ENCODE measurements around the gene MZF1.

MZF1 gene

GRCh38 chr19:58538257-58539168 is 34.6 kb downstream of the MZF1 start:
- peak; percentile 71 for DNase-seq

GRCh38 chr19:58536852-58537798 is 36.0 kb downstream of the MZF1 start:
- no peak for DNase-seq

DNA sequence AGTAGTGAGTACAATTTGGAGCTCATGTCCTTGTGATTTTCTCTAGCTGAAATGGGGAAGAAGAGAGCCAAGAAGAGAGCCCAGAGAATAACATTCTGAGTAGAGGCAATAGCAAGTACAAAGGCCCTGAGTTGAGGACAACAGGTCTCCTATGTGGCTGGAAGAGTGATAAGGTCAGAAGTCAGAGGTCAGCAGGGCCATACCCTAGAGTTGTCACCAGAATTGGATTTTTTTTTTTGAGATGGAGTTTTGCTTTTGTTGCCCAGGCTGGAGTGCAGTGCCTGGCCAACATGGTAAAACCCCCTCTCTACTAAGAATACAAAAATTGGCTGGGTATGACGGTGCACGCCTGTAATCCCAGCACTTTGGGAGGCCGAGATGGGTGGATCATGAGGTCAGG is 37.3 kb downstream of the MZF1 start:
- no peak for DNase-seq

DNA sequence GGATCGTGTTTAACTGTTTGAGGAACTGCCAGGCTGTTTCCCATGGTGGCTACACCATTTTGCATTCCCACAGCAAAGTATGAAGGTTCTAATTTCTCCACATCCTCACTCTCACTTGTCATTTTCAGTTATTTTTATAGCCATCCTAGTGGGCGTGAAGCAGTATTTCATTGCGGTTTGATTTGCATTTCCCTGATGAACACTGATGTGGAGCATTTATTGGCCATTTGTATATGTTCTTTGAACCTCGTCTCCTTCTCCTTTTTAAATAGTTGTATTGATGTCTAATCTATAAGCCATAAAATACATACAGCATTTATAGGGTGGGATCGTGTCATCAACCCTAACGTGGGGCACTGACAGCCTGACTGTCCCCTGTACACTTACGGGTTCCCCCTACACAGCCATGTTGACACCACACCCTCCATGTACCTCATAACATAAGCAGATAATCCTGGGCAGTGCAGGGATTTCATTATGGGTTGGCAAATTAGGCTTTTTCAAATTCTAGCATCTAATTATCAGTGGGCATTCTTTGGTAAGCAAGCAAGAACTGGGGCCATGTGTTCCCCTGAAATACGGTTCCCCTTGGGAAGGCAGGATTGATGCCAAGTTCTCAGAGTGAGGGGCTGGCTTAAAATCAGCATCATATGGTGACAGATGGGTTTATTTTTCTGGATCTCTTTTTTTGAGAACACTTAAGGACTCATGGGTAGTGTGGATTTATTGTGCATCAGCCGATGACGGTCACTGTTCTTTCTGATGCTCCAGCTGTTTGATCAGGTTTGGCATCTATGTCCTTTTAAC is 41.9 kb downstream of the MZF1 start:
- DNase-seq = no peak

- DNase-seq = no peak
Observed at GRCh38 chr19:58529405-58529804, 43.7 kb downstream of the MZF1 start.

DNA sequence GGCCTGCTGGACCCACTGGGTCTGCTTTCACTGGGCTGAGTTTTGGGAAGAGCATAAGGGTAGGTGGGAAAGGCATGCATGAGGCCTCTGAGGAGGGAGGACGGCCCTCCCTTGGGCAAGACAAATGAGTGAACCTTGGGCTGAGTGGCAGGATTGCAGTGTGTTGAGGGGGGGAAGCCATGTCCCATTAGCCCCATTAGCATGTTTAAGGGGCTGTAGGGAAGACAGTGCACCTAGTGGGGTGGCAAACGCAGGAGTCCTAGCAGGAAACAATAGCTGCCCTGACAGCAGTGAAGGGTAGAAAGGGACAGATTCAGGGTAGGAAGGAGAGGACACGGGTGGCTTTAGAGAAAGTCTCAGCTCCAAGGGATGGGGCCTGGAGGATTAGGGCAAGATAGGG is 50.4 kb downstream of the MZF1 start:
- no peak for DNase-seq

GRCh38 chr19:58521651-58522050 is 51.5 kb downstream of the MZF1 start:
- no peak for DNase-seq

- no peak for DNase-seq
Observed at GRCh38 chr19:58520257-58520599, 52.9 kb downstream of the MZF1 start.

- DNase-seq = peak; percentile 96
Observed at GRCh38 chr19:58519355-58520256, 53.5 kb downstream of the MZF1 start, which contains the start of gene ZBTB45. TSS of gene ZBTB45 (minus strand) at chr19:58519810. CDS start at chr19:58517673, 2,137 bp downstream.

- peak; percentile 71 for DNase-seq
Observed at GRCh38 chr19:58519087-58519354, 54.1 kb downstream of the MZF1 start.

GRCh38 chr19:58518256-58519086 is 54.7 kb downstream of the MZF1 start:
- DNase-seq = no peak

DNA sequence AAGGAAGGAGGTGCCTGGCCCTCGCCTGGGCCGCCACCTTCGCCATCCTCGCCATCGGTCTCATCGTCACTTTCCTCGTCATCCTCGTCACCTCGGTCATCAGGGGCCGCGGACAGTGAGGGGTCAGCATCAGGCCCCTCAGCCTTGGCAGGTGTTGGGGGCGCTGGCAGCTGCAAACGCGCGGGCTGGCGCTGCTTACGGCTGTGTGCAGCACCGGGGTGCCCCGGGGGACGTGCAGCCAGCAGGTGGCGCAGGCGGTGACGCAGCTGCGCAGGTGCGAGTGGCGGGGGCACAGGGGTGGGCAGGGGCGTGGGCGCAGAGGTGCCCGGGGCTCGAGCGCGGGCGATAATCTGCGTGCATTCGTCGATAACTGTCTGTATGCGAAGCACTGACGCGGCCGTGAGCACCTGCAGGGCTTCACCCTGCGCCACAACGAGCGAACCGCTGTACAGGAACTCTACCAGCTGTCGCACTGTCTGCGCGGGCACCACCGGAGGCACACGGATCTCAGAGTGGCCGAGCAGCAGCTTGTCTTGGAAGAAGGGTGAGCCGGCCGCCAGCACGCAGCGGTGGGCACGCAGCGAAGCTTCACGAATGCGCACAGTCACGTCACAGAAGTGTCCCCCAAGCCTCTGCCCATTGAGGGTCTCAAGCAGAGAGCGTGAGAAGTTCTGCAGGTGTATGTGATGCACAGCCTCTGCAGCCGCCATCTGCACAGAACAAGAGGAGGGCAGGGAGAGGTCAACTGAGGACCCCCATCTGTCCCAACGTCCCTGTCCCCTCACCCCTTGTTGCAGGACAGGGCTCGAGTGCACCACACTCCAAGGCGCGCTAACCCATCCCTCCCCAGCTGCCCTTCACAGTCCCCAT is 55.9 kb downstream of the MZF1 start:
- no peak for DNase-seq

GRCh38 chr19:58516246-58516836 is 56.8 kb downstream of the MZF1 start:
- no peak for DNase-seq

- DNase-seq = no peak
Observed at GRCh38 chr19:58515259-58515658, 57.9 kb downstream of the MZF1 start.

DNA sequence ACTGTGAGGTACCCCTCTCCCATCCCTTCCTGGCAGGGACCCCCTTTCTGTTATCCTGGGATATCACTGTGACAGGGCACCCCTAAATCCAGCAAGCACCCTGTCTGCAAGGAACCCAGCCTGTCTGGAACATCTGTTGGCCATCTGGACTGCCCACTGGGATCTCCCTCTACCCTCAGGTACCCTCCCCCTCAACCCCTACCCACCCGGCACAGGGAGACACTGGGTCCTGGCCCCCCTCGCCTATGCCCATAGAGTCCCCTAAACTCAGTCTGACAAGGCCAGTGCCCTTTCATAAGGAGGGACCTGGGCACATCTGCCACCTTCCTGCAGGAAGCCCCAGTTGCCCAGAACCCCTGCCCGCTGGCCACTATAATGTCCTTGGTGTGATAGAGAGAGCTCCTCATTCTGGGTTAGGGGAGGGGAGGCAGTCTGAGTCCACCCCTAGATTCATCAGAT is 58.5 kb downstream of the MZF1 start:
- no peak for DNase-seq

- DNase-seq = peak; percentile 97
Observed at GRCh38 chr19:58513694-58514563, 59.2 kb downstream of the MZF1 start.

DNA sequence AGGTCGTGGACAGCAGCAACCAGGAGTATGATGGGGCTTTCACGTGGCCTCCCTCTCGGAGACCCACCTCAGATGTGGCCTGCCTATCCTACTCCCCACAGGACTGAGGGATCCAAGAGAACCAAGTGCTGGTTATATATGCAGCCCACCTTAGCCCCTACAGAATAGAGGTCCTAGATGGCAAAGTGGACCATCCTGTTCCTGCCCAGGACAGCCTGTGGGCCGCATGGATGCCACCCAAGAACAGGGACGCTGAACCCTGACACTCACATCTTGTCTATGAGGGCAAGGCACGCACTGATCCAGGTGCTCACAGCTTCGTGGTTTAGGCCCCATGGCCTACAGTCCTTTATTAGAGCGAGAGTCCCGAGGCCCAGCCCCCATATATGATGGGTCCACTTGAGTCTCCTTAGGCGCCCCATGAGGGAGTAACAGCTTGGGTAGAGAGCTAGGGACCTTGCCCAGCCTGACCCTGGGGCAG is 59.9 kb downstream of the MZF1 start:
- no peak for DNase-seq
